HG03558 (cell line): ENCODE data around the gene COMP.
"Not testable (repeated sequence)": the region's sequence is repeated elsewhere in the genome, so short reads cannot be mapped to it uniquely, and the experiment has no call there.

Experiments
- ATAC-seq: cut with Tn5 transposase; IDR thresholded peaks from one replicate; pipeline ENCODE4 v1.9.1; 2021; ENCODE audit warnings: moderate number of reproducible peaks; ENCODE audit not compliant: unreplicated experiment; ENCODE audit errors: extremely low read depth

COMP gene

DNA sequence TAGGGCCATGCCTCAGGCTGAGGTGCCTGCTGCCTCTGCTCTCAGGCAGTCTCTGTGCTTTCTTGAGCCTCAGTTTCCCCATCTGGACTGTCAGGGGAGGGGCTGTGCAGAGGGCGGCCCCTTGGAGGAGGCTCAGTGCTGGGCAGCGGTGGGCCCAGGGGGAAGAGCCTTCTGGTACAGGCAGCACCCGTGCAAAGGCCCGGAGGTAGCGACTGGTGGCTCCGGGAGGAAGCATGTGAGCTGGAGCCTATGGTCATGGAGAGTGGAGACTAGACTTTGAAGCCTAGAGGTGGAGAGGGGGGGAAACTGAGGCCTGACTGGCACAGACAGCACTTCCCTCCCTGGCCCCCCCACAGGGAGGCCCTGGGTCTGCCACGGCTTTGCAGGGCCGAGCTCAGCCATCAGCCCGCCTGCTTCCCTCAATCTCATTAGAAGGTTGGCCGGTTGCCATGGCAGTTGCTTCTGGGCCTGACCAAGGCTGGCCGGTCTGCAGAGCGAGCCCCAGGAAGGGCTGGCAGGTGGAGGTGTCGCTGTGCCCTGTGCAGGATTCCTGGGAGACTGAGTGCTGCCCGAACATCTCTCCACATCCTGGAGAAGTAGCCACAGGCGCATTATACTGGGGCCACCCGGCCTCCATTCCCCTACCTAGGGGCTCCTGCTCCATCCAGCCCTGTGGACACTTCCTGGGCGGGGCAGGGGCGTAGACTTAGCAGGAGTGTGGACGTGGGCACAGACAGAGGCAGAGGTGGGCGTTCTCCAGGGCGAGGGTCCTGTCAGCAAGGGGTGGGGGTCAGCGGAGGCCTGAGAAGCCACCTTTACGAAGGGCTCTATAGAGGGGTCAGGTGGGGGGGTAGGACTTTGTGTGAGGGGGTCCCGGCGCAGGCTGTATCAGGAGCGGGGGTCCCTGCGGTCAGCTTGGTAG is 54.4 kb downstream of the COMP start:
- no peak for ATAC-seq

GRCh38 chr19:18735752-18736151 is 55.4 kb downstream of the COMP start:
- no peak for ATAC-seq

DNA sequence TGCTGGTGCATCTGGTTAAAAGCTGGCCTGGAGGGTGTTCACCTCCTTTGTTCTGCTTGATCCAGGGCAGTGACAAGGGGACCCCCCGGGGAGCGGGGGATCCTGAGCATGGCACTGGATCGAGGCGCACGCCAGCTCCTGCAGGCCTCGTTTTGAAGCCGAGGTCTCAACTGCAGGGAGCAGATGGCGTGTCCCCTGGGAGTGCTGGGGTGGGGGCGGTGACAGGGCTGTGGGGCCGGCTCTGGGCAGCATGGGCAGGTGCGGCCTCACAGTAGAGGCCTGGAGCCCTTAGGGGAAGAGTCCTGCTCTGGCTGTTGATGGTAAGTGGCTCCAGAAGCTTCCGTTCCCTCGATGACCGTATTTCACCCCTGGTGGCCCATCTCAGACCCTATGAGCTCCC is 55.8 kb downstream of the COMP start:
- ATAC-seq, result no peak

DNA sequence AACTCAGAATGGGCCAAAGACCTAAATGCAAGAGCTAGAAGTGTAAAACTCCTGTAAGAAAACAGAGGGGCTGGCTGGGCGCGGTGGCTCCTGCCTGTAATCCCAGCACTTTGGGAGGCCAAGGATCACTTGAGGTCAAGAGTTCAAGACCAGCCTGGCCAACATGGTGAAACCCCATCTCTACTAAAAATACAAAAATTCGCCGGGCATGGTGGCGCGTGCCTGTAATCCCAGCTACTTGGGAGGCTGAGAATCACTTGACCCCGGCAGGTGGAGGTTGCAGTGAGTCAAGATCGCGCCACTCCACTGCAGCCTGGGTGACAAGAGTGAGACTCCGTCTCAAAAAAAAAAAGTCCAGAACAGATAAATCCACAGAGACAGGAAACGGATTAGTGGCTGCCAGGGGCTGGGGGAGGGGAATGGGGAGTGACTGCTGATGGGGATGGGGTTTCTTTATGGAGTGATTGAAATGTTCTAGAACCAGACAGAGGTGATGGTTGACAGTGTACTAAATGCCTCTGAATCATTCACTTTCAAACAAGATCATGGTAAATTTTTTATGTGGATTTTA is 57.3 kb downstream of the COMP start:
- ATAC-seq, result not testable (repeated sequence)

- no peak for ATAC-seq
Measured at GRCh38 chr19:18733196-18733647, 57.9 kb downstream of the COMP start.
